SH-SY5Y (cell line): ENCODE results near the gene ABI1.

Experiments used
- GATA2 ChIP-seq: IDR thresholded peaks from 2 replicates; pipeline ENCODE4 v1.6.1; 2011; ENCODE audit warnings: mild to moderate bottlenecking, low read depth, low read length
- GATA3 ChIP-seq: IDR thresholded peaks from 2 replicates; pipeline ENCODE4 v1.6.1; 2011; ENCODE audit warnings: low read depth, mild to moderate bottlenecking, low read length, moderate library complexity

GRCh38 chr10:26809973-26810372 lies 50.8 kb downstream of the ABI1 start:
- TF ChIP-seq GATA3 (no peak), GATA2 (no peak)
